SU-DHL-6 (cell line): Measurements from ENCODE around the gene ACSF3.

Source experiments
- H2AFZ ChIP-seq: fragments of 200-600 bp; sonication (generic); 2 replicates; pipeline ENCODE4 v1.6.1; 2014; ENCODE audit warnings: low read depth, mild to moderate bottlenecking, moderate library complexity, mixed read lengths, antibody characterized with exemption, low read length; ENCODE audit not compliant: severe bottlenecking
- H3F3A ChIP-seq: fragments of 200-600 bp; shearing (Covaris generic); 2 replicates; pipeline ENCODE4 v1.6.0; 2016; ENCODE audit warnings: antibody characterized with exemption, mild to moderate bottlenecking; ENCODE audit not compliant: insufficient read depth
- H3K27ac ChIP-seq: fragments of 200-600 bp; sonication (generic); 2 replicates; pipeline ENCODE4 v1.5.1; 2016; ENCODE audit warnings: low read depth, mild to moderate bottlenecking, low read length, moderate library complexity, mixed read lengths
- H3K27me3 ChIP-seq: fragments of 200-600 bp; sonication (generic), shearing (Covaris generic); 2 replicates; pipeline ENCODE4 v1.6.0; 2014; ENCODE audit warnings: mild to moderate bottlenecking, low read length
- H3K36me3 ChIP-seq: fragments of 200-600 bp; sonication (generic); 2 replicates; pipeline ENCODE4 v1.6.1; 2014; ENCODE audit warnings: mild to moderate bottlenecking, low read length, mixed read lengths
- H3K4me2 ChIP-seq: fragments of 300-600, 200-600 bp; shearing (Covaris generic), sonication (generic); 2 replicates; pipeline ENCODE4 v1.6.0; 2014; ENCODE audit warnings: low read length, low read depth, mild to moderate bottlenecking; ENCODE audit not compliant: poor library complexity, severe bottlenecking
- H3K4me3 ChIP-seq: fragments of 200-600 bp; sonication (generic); 2 replicates; pipeline ENCODE4 v1.5.1; 2014; ENCODE audit warnings: antibody characterized with exemption, low read length, mild to moderate bottlenecking, mixed read lengths; ENCODE audit not compliant: insufficient read depth, poor library complexity, severe bottlenecking
- H3K79me2 ChIP-seq: fragments of 200-600 bp; sonication (generic); 2 replicates; pipeline ENCODE4 v1.6.1; 2014; ENCODE audit warnings: mild to moderate bottlenecking, low read length, moderate library complexity; ENCODE audit not compliant: insufficient read depth
- H3K9ac ChIP-seq: fragments of 200-600 bp; sonication (generic); 2 replicates; pipeline ENCODE4 v1.7.0; 2014; ENCODE audit warnings: mild to moderate bottlenecking, low read length
- H3K9me2 ChIP-seq: fragments of 200-600 bp; sonication (generic); replicated peaks from 2 replicates; pipeline ENCODE4 v1.6.1; 2014; ENCODE audit warnings: low read length; ENCODE audit not compliant: insufficient read depth
- H3K9me3 ChIP-seq: fragments of 200-600 bp; sonication (generic); 2 replicates; pipeline ENCODE4 v1.6.1; 2014; ENCODE audit warnings: low read length, mixed read lengths; ENCODE audit not compliant: insufficient read depth
- H4K20me1 ChIP-seq: fragments of 200-600 bp; sonication (generic); 2 replicates; pipeline ENCODE4 v1.6.1; 2014; ENCODE audit warnings: low read depth, mild to moderate bottlenecking, antibody characterized with exemption, low read length, moderate library complexity, mixed read lengths
- EZH2phosphoT487 ChIP-seq: fragments of 200-600 bp; sonication (generic), shearing (Covaris generic); conservative IDR thresholded peaks from 2 replicates; pipeline ENCODE4 v1.6.1; 2018; ENCODE audit warnings: mild to moderate bottlenecking, antibody characterized with exemption, low read length, moderate library complexity, mixed read lengths
- TF ChIP-seq, protein P1 (sequence below): fragments of 200-600 bp; sonication (generic); IDR thresholded peaks from one replicate; pipeline ENCODE4 v1.5.1; 2017; ENCODE audit warnings: antibody characterized with exemption, mild to moderate bottlenecking, low read length, moderate library complexity; ENCODE audit not compliant: insufficient read depth, poor library complexity, severe bottlenecking

Gene ACSF3

DNA sequence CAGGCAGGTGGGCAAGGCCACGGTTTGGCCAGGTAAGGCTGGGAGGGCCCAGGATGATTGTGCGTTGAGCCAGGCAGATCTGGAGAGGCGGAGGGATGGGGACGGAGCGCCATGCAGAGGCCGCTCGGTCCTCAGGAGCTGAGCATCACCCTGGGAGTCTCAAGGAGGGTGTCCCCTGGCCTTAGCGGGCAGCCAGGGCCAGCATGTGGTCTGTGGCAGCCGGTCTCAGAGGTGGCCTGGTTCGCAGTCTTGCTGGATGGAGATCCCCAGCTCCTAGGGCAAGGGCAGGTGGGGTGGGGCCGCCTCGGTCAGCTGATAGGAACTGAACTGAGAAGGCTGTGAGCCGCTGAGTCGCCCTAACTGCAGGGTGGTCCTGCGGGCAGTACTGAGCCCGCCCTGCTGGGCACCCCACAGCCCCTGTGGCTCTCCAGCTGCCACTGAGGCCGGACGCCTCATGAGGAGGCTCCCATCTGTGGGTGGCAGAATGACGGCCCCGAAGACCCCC lies 66.2 kb downstream of the ACSF3 start:
- Histone ChIP-seq H3K4me2 (no peak overlapping the region), H3K9ac (no peak overlapping the region), H3K9me3 (peaks cover 5% of the 10 kb centered on the region; the same call in 1 of the 2 replicates), H3K36me3 (no peaks in the 10 kb centered on the region), H3K9me2 (no peaks in the 10 kb centered on the region), H3K27ac (no peak overlapping the region), H3K27me3 (no peaks in the 10 kb centered on the region), H4K20me1 (no peaks in the 10 kb centered on the region), H3K4me3 (no peak overlapping the region), H3F3A (no peaks in the 10 kb centered on the region; the same call in 1 of the 2 replicates), H2AFZ (no peak overlapping the region), H3K79me2 (no peaks in the 10 kb centered on the region)
- TF ChIP-seq, protein P1, sequence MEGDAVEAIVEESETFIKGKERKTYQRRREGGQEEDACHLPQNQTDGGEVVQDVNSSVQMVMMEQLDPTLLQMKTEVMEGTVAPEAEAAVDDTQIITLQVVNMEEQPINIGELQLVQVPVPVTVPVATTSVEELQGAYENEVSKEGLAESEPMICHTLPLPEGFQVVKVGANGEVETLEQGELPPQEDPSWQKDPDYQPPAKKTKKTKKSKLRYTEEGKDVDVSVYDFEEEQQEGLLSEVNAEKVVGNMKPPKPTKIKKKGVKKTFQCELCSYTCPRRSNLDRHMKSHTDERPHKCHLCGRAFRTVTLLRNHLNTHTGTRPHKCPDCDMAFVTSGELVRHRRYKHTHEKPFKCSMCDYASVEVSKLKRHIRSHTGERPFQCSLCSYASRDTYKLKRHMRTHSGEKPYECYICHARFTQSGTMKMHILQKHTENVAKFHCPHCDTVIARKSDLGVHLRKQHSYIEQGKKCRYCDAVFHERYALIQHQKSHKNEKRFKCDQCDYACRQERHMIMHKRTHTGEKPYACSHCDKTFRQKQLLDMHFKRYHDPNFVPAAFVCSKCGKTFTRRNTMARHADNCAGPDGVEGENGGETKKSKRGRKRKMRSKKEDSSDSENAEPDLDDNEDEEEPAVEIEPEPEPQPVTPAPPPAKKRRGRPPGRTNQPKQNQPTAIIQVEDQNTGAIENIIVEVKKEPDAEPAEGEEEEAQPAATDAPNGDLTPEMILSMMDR = no peak
- no peak for TF ChIP-seq EZH2phosphoT487

DNA sequence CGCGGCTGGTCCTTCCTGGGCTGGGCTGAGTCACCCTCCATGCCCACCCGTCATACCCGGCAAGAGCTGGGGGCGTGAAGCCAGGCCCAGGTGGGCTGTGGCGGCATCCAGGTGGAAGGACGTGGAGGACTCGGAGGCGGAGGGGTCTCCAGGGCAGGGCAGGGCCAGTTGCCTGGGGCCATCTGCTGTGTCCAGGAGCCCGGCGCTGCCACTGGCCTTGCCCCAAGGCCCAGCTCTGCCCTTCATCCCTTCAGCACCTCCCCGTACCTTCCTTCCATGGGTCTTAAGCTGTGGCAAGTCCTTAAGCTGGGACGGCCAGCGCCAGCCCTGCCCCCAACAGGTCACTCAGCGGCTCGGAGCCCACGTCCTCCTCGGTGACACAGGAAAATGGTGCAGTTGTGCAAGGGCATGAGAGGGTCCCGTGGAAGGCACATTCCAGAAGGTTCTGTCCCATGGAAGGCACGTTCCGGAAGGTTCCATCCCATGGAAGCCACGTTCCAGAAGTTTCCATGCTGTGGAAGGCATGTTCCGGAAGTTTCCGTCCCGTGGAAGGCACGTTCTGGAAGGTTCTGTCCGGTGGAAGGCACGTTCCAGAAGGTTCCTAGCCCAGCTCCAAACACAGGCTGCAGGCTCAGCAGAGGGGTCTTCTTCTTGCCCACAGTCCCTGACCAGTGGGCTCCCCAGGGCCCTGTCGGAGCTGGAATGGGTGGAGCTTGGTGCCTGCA lies 67.5 kb downstream of the ACSF3 start:
- Histone ChIP-seq H3K9me3 (peaks cover 5% of the 10 kb centered on the region; the same call in 1 of the 2 replicates), H3K4me2 (no peak overlapping the region), H3K27ac (no peak overlapping the region), H3F3A (no peaks in the 10 kb centered on the region; the same call in 1 of the 2 replicates), H3K9ac (no peak overlapping the region), H3K9me2 (no peaks in the 10 kb centered on the region), H3K27me3 (no peaks in the 10 kb centered on the region), H2AFZ (no peak overlapping the region), H3K36me3 (no peaks in the 10 kb centered on the region), H3K79me2 (no peaks in the 10 kb centered on the region), H4K20me1 (no peaks in the 10 kb centered on the region), H3K4me3 (no peak overlapping the region)
- TF ChIP-seq, protein P1 = no peak
- TF ChIP-seq EZH2phosphoT487 = no peak

DNA sequence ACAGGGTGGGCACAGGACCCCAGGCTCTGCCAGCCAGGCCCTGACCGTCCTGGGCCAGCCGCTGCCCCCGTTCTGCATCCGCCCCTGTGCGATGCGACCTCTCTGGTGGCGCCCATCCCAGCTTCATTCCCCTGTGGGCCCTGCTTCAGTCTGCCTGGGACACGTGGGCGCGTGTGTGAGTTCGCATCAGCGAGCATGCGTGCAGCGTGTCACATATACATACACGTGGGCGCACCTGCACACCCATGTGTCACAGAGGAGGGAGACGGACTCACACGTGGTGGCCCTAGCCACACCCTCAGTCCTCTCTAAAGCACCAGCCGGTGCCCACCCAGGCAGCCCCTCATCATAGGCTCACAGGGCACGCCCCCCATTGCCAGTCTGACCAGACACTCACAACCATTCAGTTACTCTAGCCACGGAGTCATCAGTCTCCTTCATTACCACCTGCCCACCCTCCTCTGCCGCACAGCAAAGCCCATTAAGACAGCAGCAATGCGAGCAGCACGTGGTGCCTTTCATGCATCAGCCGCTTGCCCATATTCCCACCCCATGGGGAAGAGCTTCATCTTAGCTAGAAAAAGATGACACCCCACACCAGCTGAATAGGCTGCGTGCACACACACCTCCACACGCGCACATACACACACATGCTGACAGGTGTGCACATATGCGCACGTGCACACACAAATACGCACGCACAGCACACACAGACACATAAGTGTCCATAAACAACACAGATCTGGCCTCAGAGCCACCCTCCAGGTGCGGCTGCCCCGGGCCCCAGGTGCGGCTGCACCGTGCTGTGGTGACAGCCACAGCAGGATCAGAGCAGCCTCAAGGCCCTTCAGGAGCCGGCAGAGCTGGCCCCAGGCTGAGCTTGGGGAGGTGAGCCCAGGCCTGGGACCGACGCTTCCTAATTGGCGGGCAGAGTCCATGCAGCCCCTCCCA lies 68.4 kb downstream of the ACSF3 start:
- Histone ChIP-seq H2AFZ (no peak overlapping the region), H3K9me2 (no peaks in the 10 kb centered on the region), H3F3A (no peaks in the 10 kb centered on the region; the same call in 1 of the 2 replicates), H3K27ac (no peak overlapping the region), H3K4me3 (no peak overlapping the region), H3K9ac (no peak overlapping the region), H3K79me2 (no peaks in the 10 kb centered on the region), H4K20me1 (no peaks in the 10 kb centered on the region), H3K4me2 (no peak overlapping the region), H3K9me3 (peaks cover 5% of the 10 kb centered on the region; the same call in 1 of the 2 replicates), H3K27me3 (no peaks in the 10 kb centered on the region), H3K36me3 (no peaks in the 10 kb centered on the region)
- no peak for TF ChIP-seq EZH2phosphoT487
- TF ChIP-seq, protein P1 = no peak
